K562 (cell line): ENCODE data around the gene DVL3. TPM values are rescaled to one million over a fixed set of nuclear protein-coding genes. Genes with fewer than 3 reads are reported as not detected.
A peak's percentile ranks its signal among the peaks of the same experiment; 100 is the strongest.

Experiments used
- ATAC-seq: fragments of 200-7000 bp; cut with Tn5 transposase; 3 replicates; pipeline ENCODE4 v1.9.1; 2020; ENCODE audit warnings: moderate library complexity
- BruUV-seq: library from RNA; stranded (reverse); fragments of 400-500 nt; replicated peaks from 2 replicates; lab custom pipeline; 2021; lab: Mats Ljungman, UMichigan
- CTCF ChIA-PET: fragments of 300-600 bp; formaldehyde crosslinking; extraction: SDS; loops from one replicate; lab custom pipeline; 2021; ENCODE audit warnings: low intra/inter-chr PET ratio; lab: Yijun Ruan, JAX
- POLR2A ChIA-PET: fragments of 300-600, 350-650 bp; sonication (Branson Sonifier 250); formaldehyde crosslinking; extraction: SDS; loops from one replicate; lab custom pipeline; 2021; ENCODE audit warnings: antibody characterized with exemption, inconsistent platforms; lab: Yijun Ruan, JAX
- DNase-seq, 4 experiments: peaks; one replicate each; pipeline versions ENCODE4 v3.0.0 to v3.0.0-alpha.2; 2011 to 2018; ENCODE audit warnings: low spot score in 3 of 4, mixed read lengths in 3 of 4; ENCODE audit errors: extremely low read depth in 1 of 4
- FAIRE-seq: peaks from 2 replicates; lab custom pipeline; 2011; peaks lifted over from hg19 to GRCh38; lab: Jason Lieb, UNC
- H2AFZ ChIP-seq: 2 replicates; pipeline ENCODE4 v1.6.0; 2011; ENCODE audit warnings: low read depth, low read length, control low read depth, inconsistent platforms
- H3K27ac ChIP-seq: fragments of 200-600 bp; 3 replicates; pipeline ENCODE4 v1.8.0; 2011; ENCODE audit warnings: low read depth, mild to moderate bottlenecking, control low read depth, inconsistent platforms, low read length, moderate library complexity, mixed read lengths; ENCODE audit errors: extremely low read depth
- H3K27me3 ChIP-seq, 2 experiments: fragments of 300-600 bp in 1 of 2; 2 replicates in 1 of 2; 3 replicates in 1 of 2; pipeline versions ENCODE4 v1.6.0 to v1.8.0; 2011; ENCODE audit warnings: inconsistent platforms in 2 of 2, low read length in 2 of 2, mild to moderate bottlenecking in 1 of 2, mixed read lengths in 1 of 2, moderate library complexity in 1 of 2; ENCODE audit not compliant: control insufficient read depth in 2 of 2, insufficient read depth in 2 of 2
- H3K36me3 ChIP-seq: fragments of 300-600 bp; 3 replicates; pipeline ENCODE4 v1.8.0; 2011; ENCODE audit warnings: mild to moderate bottlenecking, low read length, inconsistent platforms; ENCODE audit not compliant: control insufficient read depth, insufficient read depth
- H3K4me1 ChIP-seq, 2 experiments: fragments of 200-600 bp in 1 of 2; replicated peaks in 1 of 2; 2 replicates in 1 of 2; 3 replicates in 1 of 2; pipeline versions ENCODE4 v1.5.1 to v1.8.0; 2011; ENCODE audit warnings: inconsistent platforms in 2 of 2, low read length in 2 of 2, mild to moderate bottlenecking in 1 of 2, mixed read lengths in 1 of 2, moderate library complexity in 1 of 2; ENCODE audit not compliant: control insufficient read depth in 2 of 2, insufficient read depth in 2 of 2
- H3K4me2 ChIP-seq: 2 replicates; pipeline ENCODE4 v1.6.1; 2011; ENCODE audit warnings: low read length, control low read depth, inconsistent platforms, mixed read lengths; ENCODE audit not compliant: insufficient read depth
- H3K4me3 ChIP-seq: fragments of 200-600 bp; sonication (generic), shearing (Covaris generic); 2 replicates; pipeline ENCODE4 v1.5.1; 2016; ENCODE audit warnings: control low read depth, inconsistent platforms
- H3K79me2 ChIP-seq: fragments of 200-600 bp; 3 replicates; pipeline ENCODE4 v1.8.0; 2011; ENCODE audit warnings: low read length, inconsistent platforms; ENCODE audit not compliant: control insufficient read depth, insufficient read depth
- H3K9ac ChIP-seq, 2 experiments: 2 replicates each; pipeline versions ENCODE4 v1.6.0 to v1.6.1; 2011; ENCODE audit warnings: low read depth in 2 of 2, low read length in 2 of 2, control low read depth in 1 of 2, inconsistent platforms in 1 of 2, mild to moderate bottlenecking in 1 of 2, mixed read lengths in 1 of 2; ENCODE audit not compliant: insufficient read depth in 1 of 2
- H3K9me1 ChIP-seq: one replicate; pipeline ENCODE4 v1.6.0; 2011; ENCODE audit warnings: inconsistent platforms, mild to moderate bottlenecking, low read length, moderate library complexity; ENCODE audit not compliant: control insufficient read depth, insufficient read depth
- H3K9me3 ChIP-seq: replicated peaks from 2 replicates; pipeline ENCODE4 v1.5.1; 2011; ENCODE audit warnings: low read depth, low read length, inconsistent platforms; ENCODE audit not compliant: control insufficient read depth, insufficient read depth
- H4K20me1 ChIP-seq: replicated peaks from 2 replicates; pipeline ENCODE4 v1.6.1; 2011; ENCODE audit warnings: low read length, inconsistent platforms, mixed read lengths; ENCODE audit not compliant: control insufficient read depth, insufficient read depth
- CBX2 ChIP-seq: fragments of 200-600 bp; sonication (generic); IDR thresholded peaks from one replicate; pipeline ENCODE4 v1.6.1; 2012; ENCODE audit warnings: mild to moderate bottlenecking, low read length, inconsistent platforms; ENCODE audit not compliant: insufficient read depth, poor library complexity, severe bottlenecking
- HLTF ChIP-seq: fragments of 450-650 bp; IDR thresholded peaks from 2 replicates; pipeline ENCODE4 v1.6.1; 2016
- ZNF121 ChIP-seq: sonication (generic); formaldehyde crosslinking; conservative IDR thresholded peaks from 2 replicates; pipeline ENCODE4 v1.8.0; 2022; ENCODE audit warnings: missing genetic modification reagents
- ZNF24 ChIP-seq: fragments of 450-650 bp; IDR thresholded peaks from 2 replicates; pipeline ENCODE4 v1.6.1; 2016
- WGBS: fragments of 100-300 bp; shearing (Covaris generic); methylation state at CpG from one replicate; pipeline ENCODE4 v1.1.6; 2016; ENCODE audit warnings: low coverage, mixed read lengths; ENCODE audit not compliant: insufficient coverage; ENCODE audit errors: missing lambda C conversion rate; 5-methylcytosine and 5-hydroxymethylcytosine counted together
- in situ Hi-C: fragments of 300-500 bp; cut with MboI; formaldehyde crosslinking; loops from 4 replicates; pipeline ENCODE4 v1.15.0; 2018; ENCODE audit warnings: inconsistent platforms, mixed read lengths
- intact Hi-C: fragments of 100-400 bp; cut with micrococcal nuclease; formaldehyde crosslinking; loops from 2 replicates; pipeline ENCODE4 v1.14.2; 2022
- polyA plus RNA-seq, 8 experiments: library from polyadenylated mRNA; depleted of rRNA in 4 of 8; stranded (reverse) in 5 of 8; unstranded in 3 of 8; fragments of >200 nt; fragmentation: Nextera tagmentation in 2 of 8; fragmentation: Illumina TruSeq in 1 of 8; extraction: Ambion mirVana in 2 of 8; extraction: Trizol in 1 of 8; gene quantifications; 2 replicates each; pipeline versions ENCODE4 v1.2.1 to v1.2.3, GENCODE V29; 2011 to 2014; ENCODE audit warnings: inconsistent platforms in 1 of 8, missing spikeins in 1 of 8
- total RNA-seq, 7 experiments: library from RNA; depleted of rRNA in 6 of 7; stranded (reverse); fragments of >200 nt in 6 of 7; fragmentation: Illumina TruSeq in 2 of 7; extraction: Trizol in 2 of 7; gene quantifications; 2 replicates each; pipeline versions ENCODE4 v1.2.1 to v1.2.3, GENCODE V29; 2011 to 2021; ENCODE audit warnings: low replicate concordance in 1 of 7

Gene DVL3
- total and polyA plus RNA-seq, 9 of the 15 experiments (the other 6 are each of a cell fraction or from before 2014, with no cell fraction given): 3.1 to 57.9 (median 20.1) TPM

DNA sequence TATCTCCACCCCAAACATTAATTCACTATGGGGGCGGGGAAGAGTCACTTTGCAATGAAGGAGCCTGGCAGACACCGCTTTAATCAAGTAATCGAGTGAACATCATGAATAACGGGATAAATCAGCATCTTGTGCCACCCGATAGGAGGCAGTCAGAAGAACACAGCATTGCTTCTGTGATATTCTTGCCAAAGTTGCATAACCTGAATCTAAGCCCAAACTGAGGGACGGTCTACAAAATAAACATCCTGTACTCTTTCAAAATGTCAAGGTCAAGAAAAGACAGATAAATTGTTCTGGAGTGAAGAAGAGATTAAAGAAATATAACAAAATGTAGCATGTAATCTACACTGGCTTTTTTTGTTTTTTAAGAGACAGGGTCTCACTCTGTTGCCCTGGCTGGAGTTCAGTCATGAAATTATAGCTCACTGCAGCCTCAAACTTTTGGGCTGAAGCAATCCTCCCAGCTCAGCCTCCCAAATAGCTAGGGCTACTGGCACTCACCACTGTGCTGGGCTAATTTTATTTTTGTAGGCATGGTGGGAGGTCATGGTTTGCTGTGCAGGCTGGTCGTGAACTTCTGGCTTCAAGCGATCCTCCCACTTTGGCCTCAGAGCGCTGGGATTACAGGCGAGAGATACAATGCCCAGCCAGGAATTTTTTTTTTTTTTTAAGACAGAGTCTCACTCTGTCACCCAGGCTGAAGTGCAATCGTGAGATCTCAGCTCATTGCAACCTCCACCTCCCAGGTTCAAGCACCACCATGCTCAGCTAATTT lies 54.2 kb downstream of the DVL3 start:
- no TSS peak for BruUV-seq
- Histone ChIP-seq H3K9me1 (no peaks in the 10 kb centered on the region), H3K9ac (no peak overlapping the region), H3K27me3 (peaks cover 29 to 42% of the 10 kb centered on the region in 2 experiments; a peak in 4 of 5 replicates), H3K4me1 (no peaks in the 10 kb centered on the region; a peak in 1 of 5 replicates), H4K20me1 (no peaks in the 10 kb centered on the region), H2AFZ (no peak overlapping the region), H3K4me2 (no peak overlapping the region), H3K36me3 (no peaks in the 10 kb centered on the region), H3K4me3 (no peak overlapping the region), H3K27ac (no peak overlapping the region), H3K79me2 (no peaks in the 10 kb centered on the region), H3K9me3 (no peaks in the 10 kb centered on the region)
- intact Hi-C loops (no loop called here), in situ Hi-C loops (no loop called here)
- peak; percentile 18; the same call in 1 of the 2 replicates for TF ChIP-seq ZNF121
- no peak for TF ChIP-seq HLTF
- ChIA-PET POLR2A (interaction anchor here (0.9 to 1.7 kb wide), 4 partner anchors 10 to 37 kb away, joined by 3 to 5 read pairs (median 4); partner anchors contain the start of gene ABCF3), CTCF (no interaction called here)
- WGBS: 5% methylated on average over 11 of the region's 11 CpGs
- DNase-seq: no peak
- peak; percentile 72 for FAIRE-seq
- ATAC-seq: no peak

- H3K9me1 ChIP-seq: no peaks in the 10 kb centered on the region
- H3K36me3 ChIP-seq: no peaks in the 10 kb centered on the region
- H3K27me3 ChIP-seq: peaks cover 29 to 38% of the 10 kb centered on the region in 2 experiments; a peak in 4 of 5 replicates
- no peaks in the 10 kb centered on the region; a peak in 1 of 5 replicates for H3K4me1 ChIP-seq
- CTCF ChIA-PET: no interaction called here
- intact Hi-C loops (no loop called here), in situ Hi-C loops (no loop called here)
- no peak overlapping the region for H2AFZ ChIP-seq
- H3K4me2 ChIP-seq: no peak overlapping the region
- ATAC-seq (no peak), FAIRE-seq (no peak), DNase-seq (no peak)
- no TSS peak for BruUV-seq
- H3K27ac ChIP-seq: no peak overlapping the region
- no peaks in the 10 kb centered on the region for H3K9me3 ChIP-seq
- H3K9ac ChIP-seq: no peak overlapping the region
- TF ChIP-seq CBX2: peak; percentile 77
- no peak for TF ChIP-seq ZNF24
- no peak overlapping the region for H3K4me3 ChIP-seq
- no peaks in the 10 kb centered on the region for H4K20me1 ChIP-seq
- no peaks in the 10 kb centered on the region for H3K79me2 ChIP-seq
- 8% methylated on average over 5 of the region's 5 CpGs for WGBS
- POLR2A ChIA-PET: interaction anchor here (0.7 to 1.7 kb wide), 4 partner anchors 8 to 28 kb away, joined by 3 to 4 read pairs (median 3); no protein-coding TSS in a partner anchor
Observed at GRCh38 chr3:184211297-184211696, 56.1 kb downstream of the DVL3 start.
